GM21786 (cell line): ENCODE data around the gene ABI2.
"Not testable (repeated sequence)": the region's sequence is repeated elsewhere in the genome, so short reads cannot be mapped to it uniquely, and the experiment has no call there.

ENCODE experiments used
- ATAC-seq: cut with Tn5 transposase; IDR thresholded peaks from one replicate; pipeline ENCODE4 v1.9.1; 2021; ENCODE audit not compliant: unreplicated experiment

ABI2 gene

DNA sequence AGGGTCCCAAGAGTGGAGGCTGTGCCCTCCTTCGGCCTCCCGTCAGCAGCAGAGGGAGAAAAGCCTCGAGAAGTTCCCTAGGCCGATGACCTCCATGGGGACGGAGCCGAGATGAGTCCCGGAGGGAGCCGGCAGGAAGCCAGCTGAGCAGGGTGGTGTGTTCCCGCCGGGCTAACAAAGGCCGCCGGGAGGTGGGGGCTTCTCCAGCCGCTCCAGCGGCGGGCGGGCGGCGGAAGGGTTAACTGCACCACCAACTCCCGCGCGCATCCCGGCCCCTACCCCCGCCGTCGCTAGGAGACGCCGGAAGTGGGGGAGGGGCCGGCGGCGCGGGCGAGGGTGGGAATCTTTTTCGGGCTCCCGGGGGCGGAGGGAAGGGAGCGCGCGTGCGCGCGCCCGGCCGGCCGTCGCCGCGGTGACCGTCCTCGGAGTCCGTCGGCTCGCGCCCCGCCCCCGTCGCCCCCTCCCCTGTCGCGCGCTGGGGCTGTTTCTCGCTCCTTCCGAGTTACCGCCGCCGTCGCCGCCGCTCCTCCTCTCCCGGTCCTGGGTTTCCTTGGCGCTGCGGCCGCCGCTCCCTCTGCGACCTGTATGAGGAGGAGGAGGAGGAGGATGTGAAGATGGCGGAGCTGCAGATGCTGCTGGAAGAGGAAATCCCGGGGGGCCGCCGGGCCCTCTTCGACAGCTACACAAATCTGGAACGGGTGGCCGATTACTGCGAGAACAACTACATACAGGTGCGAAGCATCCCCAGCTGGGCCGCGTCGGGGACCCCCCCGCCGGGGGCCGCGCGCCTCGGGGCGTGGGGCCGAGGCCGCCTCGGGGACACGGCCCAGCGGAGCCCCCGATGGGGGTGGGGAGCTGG is at the start of gene ABI2:
Gene ABI2 (plus strand): TSS at position 494 of the 859 bp plus-strand sequence. CDS start 121 bp downstream, at position 615.
- ATAC-seq, result peak; percentile 56

DNA sequence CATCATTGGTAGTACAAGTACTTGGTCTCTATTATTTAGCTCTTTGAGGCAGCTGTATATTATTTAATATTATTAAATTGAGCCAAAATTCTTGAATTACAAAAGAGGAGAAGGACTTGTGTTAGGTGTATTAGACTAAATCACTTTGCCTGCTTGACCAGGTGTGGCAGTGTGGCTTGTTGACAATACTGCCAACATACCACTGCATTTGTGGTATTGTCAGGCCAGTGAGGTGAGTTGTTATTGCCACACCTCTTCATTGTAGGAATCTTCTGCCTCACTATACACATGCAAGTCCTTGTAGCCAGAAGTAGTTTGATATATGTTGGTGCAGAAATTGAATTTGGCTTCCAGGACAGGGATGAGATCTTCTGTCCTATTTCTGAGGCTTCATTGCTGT is 48.9 kb upstream of the ABI2 start:
- ATAC-seq, result no peak

DNA sequence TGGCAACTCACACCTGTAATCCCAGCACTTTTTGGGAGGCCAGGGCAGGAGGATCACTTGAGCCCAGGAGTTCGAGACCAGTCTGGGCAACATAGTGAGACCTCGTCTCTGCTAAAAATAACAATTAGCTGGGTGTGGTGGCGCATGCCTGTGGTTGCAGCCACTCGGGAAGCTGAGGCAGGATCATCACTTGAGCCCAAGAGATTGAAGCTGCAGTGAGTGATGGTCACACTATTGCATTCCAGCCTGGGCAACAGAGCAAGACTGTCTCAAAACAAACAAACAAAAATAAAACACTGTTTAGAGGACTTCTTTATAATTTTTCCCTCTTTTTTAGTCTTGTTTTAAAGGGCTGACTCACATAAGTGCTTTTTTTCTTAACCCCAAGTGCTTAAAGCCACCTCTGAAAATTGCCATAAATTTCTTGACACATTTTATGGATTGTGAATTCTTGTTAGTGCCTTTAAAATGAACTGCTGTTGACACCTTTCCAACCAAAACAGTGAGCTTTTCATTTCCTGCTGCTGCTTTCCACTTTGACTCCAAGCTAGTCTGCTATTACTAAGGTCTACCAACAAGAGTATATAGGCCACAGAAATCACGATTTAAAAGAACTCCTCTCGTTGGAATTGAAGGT is 47.6 kb upstream of the ABI2 start:
- ATAC-seq, result no peak

DNA sequence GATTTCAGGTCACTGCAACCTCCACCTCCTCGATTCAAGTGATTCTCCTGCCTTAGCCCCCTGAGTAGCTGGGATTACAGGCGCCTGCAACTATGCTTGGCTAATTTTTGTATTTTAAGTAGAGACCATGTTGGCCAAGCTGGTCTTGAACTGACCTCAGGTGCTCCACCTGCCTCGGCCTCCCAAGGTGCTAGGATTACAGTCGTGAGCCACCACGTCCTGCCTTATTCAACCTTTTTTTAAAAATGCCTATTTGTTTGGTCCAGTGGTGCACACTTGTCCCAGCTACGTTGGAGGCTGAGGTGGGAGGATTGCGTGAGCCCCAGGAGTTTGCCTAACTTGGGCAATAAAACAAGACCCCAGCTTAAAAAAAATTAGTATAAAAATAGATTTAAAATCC is 46.1 kb upstream of the ABI2 start:
- no peak for ATAC-seq

DNA sequence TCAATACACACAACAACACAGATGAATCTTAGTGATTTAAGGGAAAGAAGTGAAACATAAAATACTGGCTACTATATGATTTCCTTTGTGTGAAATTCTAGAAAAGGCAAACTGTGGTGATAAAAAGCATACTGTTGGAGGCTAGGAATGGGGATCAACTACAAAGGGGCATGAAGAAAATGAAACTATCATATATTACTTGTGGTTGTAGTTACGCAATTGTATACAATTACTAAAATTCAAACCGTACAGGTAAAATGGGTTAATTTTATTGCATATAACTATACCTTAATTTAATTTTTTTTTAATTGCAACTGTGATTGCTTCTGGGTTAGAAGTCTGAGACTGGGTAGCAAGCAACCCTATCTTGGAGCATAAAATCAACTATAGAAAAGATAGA is 41.7 kb upstream of the ABI2 start:
- ATAC-seq, result no peak

DNA sequence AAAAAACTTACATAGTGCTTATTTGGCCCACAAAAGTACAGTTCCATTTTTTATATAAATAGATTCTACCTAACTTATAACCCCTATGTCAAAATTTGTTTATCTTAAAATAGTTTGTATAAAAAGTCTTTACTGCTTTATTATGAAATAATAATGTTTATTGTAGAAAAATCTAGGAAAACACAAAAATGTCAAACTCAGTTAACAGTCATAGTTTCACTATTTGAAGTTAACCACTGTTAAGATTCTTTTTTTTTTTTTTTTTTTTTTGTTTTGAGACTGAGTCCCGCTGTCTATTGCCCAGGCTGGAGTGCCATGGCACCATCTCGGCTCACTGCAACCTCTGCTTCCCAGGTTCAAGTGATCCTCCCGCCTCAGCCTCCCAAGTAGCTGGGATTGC is 26.5 kb upstream of the ABI2 start:
- no peak for ATAC-seq

DNA sequence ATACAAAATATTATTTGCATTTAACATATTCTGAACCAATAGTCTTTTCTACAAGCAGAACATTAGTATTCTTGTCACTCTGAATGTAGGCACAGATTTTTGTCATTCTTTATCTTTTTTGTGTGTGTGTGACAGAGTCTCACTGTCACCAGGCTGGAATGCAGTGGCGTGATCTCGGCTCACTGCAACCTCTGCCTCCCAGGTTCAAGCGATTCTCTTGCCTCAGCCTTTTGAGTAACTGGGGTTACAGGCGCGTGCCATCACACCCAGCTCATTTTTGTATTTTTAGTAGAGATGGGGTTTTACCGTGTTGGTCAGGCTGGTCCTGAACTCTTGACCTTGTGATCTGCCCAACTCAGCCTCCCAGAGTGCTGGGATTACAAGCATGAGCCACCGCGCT is 25.6 kb upstream of the ABI2 start:
- not testable (repeated sequence) for ATAC-seq

DNA sequence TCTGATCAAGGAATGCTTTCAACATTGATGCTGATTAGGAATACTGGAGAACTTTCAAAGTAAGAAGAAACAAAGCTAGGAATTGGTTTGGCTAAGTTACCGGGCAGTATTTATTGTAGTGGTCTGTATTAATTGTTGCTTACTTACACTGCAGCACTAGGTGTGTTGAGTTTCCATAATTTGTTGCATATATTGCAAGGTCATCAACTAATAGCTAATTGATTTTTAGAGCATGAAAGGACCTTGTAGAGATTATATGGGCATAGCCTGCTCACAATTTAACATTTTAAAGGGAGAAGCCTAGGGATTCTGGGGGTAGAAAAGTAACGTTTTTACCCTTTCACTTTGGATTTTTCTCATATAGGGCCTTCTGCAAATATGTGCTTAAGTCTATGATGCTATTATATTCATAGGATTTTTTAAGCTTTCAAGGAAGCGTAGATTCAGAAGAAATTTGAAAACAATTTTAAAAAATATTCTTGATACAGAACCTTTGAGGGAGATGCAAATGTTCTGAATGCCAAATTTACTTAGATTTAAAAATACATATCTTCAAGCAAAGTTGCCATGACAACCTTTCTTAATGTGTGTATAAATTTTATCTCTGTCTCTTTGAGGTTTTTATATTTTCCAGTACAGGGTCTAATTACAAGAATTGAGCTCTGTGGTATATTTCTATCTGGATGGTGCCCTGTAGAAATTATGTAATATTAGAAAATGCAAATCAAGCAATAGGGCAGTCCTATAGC is 17.3 kb upstream of the ABI2 start:
- no peak for ATAC-seq

DNA sequence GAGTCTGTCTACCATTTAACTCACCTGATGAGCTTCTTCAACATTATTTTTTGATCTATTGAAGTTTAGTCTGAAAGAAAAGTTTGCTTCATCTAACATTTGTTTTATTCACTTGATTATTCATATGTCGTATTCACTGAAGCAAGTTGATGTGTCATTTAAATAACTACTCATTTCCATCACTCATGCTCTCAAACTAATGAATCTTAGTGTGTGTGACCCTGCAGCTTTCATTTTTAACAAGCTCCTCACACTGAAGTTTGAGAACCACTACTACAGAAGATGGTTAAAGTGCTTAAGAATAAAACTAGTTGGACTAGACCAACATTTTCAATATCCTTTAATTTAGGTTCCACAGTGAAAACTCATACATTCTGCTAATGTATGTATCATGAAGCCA is 1.8 kb upstream of the ABI2 start:
- no peak for ATAC-seq

DNA sequence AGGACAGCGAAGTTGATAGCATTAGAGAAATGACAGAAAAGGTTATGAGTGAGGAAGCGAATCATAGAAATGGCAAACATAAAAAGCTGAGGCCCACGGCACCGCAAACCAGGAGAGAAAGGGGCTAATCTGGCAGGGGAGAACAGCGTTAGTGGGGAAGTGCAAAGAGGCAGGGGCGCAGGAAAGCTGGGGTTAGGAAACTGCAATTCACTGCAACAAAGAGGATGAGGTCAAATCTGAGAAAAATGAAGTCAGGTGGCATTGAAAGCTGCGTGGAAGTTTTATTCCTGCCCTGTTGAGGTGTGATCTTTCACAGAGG is 653 bp upstream of the ABI2 start:
- peak; percentile 5 for ATAC-seq

DNA sequence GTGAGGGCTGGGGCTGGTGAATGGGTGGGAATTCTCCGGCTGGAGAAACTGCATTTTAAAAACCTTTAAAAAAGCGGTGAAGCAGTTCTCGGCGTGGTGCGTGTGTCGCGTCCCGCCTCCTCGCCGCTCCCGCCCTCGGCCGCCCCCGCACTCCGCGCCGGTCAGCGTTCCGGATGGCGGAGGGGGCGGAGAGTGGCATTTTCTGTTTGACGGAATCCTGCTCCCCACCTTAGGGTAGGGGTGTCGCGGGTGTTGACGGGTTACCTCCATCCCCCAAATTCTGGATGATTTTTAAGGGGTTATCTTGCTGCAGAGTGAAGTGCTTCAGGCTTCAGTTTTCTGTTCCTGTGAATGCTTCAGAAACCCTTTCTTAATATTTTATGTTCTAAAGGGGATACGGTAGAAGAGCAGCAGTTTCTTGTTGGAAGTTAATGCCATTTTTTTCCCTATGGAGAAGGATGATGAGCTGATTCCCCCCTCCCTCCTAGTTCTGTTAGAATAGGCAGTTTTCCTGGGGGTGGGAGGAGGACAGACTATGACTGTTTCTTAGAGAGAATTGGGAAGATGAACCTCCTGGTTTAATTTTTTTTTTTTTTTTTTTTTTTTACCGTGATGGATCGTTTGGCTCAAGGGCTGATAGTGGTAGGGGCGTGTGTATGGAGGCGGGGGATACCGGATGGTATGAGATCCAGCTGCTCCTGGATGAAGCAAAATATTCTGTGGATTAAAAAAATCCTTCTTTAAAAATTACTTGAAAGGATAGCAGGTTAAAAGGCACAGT is 756 bp downstream of the ABI2 start:
- ATAC-seq, result peak; percentile 51

DNA sequence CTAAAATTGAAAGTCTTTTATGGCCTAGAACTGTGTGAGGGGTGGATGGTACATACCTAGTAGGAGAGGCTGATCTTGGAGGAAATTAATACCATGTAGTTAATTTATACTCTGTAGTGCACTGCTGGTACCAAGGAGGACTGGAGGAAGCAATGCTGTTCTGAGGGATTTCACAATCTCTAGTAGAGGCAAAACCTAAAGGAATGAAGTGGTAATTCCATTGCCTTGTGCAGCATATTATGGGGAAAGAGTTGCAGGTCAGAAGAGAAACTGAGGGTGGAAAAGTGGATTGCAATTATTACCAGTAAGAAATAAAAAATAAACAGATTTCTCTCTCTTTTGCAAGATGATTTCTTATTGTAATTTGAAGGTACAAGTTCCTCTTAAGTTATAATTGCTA is 2.2 kb downstream of the ABI2 start:
- no peak for ATAC-seq

DNA sequence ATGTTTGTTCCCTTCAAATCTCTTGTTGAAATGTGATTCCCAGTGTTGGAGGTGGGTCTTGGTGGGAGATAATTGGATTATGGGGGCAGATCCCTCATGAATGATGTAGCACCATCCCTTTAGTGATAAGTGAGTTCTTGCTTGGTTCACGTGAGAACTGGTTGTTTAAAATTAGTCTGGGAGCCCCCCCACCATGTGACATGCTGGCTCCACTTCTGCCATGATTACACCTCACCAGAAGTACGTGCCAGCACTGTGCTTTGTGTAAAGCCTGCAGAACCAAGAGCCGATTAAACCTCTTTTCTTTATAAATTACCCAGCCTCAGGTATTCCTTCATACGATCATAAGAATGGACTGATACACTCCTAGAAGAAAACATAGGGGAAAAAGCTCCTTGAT is 10.1 kb downstream of the ABI2 start:
- no peak for ATAC-seq

DNA sequence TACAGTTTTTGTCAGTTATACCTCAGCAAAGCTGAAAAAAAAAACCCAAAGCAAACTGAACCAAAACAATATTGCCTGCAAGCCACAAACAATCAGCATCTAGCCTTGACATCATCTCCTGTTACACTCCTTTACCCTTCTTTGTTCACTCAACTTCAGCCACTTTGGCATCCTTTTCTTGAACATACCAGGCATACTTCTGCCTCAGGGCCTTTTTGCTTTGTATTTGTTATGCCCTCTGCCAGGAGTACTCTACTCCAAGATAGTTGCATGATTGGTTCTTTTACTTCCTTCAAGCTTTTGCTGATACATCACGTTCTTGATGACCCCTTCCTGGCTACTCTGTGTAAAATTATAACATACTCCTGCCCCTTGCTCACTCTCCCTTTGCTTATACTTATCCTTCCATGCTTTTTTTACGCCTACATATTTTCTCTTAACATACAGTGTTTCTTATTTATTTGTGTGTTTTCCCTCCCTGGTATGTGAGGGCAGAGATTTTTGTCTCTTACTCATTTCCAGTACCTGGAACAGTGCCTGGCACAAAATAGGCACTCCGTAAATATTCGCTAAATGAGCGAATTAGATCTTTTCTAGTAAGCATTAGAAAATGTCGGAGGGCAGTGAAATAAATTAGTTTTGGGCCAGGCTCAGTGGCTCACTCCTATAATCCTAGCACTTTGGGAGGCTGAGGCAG is 12.7 kb downstream of the ABI2 start:
- no peak for ATAC-seq

DNA sequence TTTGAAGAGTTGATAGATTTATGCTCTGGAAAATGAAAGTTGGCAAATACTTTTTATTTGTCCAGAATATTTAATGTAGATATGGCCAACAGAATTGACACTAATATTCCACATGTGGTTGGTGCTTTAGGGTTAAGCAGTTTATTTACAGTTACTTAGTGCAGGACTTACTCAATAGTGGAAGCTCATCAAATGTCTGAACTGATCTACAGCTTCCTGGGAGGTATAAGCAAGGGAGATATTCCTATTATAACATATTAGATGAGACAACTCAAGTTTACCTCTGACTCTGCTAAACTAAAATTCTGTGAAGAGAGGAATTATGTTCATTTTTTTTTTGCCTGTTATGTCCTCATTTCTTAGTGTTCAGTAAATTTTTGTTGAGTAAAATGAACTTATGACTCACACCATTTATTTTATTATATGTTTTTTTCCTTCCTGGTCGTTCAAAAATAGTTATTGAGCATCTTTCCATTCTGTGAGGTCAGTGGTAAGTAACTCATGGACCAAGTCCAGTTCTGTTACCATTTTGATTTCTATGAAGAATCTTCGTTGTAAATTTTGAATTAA is 13.6 kb downstream of the ABI2 start:
- no peak for ATAC-seq

DNA sequence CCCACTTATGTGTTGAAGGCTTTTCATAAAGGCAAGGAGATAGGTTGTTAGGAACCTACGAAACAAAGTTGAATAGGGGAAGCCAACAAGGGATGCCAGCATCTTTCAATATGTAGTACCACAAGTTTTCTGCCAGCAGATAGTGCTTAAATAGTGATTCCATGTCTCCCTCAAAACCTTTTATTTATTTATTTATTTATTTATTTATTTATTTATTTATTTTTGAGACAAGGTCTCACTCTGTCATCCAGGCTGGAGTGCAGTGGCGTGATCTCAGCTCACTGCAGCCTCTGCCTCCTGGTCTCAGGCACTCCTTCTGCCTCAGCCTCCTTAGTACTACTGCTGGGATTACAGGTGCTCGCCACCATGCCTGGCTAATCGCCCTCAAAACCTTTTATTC is 14.2 kb downstream of the ABI2 start:
- ATAC-seq, result not testable (repeated sequence)

DNA sequence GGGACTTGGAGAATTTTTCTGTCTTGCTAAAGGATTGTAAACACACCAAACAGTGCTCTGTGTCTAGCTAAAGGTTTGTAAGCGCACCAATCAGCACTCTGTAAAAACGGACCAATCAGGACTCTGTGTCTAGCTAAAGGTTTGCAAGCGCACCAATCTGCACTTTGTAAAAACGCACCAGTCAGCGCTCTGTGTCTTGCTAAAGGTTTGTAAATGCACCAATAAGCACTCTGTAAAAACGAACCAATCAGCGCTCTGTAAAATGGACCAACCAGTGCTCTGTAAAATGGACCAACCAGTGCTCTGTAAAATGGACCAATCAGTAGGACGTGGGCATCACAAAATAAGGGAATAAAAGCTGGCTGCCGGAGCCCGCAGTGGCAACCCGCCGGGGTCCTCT is 16.5 kb downstream of the ABI2 start:
- no peak for ATAC-seq

DNA sequence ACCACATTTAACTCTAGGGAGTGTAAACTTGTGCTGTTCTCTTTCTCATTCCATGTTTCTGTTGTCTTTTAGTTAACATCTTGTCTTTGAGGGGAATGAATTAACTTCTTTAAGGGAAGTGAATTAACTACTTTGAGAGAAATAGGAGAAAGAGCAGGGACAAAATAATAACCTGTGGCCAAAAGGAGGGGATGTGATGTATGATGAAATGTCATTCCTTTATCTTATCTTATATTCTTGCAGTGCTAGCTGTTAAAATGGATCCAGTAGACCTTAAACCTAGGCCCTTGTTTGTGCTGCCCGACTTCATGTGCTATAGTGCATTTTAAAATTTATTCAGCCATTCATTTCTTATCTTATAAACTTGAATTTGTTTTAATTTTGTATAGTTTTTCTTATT is 18.4 kb downstream of the ABI2 start:
- ATAC-seq, result no peak

DNA sequence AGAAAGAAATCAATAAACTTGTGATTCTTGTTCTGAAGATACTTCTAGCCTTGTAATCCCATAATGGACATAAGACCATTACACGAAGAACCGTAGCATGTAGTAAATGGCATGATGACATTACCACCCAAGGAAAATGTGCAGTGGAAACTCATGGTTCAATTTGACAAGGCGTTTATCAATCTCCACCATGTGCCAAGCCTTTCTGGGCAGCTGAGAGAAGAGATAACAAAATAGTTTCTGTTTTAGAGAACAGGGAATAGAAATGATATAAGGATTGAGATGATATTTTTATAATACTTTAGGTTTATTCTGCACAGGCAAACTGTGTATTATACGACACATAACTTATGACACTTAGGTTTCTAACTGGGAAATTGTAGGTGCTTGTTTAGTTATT is 19.2 kb downstream of the ABI2 start:
- no peak for ATAC-seq

DNA sequence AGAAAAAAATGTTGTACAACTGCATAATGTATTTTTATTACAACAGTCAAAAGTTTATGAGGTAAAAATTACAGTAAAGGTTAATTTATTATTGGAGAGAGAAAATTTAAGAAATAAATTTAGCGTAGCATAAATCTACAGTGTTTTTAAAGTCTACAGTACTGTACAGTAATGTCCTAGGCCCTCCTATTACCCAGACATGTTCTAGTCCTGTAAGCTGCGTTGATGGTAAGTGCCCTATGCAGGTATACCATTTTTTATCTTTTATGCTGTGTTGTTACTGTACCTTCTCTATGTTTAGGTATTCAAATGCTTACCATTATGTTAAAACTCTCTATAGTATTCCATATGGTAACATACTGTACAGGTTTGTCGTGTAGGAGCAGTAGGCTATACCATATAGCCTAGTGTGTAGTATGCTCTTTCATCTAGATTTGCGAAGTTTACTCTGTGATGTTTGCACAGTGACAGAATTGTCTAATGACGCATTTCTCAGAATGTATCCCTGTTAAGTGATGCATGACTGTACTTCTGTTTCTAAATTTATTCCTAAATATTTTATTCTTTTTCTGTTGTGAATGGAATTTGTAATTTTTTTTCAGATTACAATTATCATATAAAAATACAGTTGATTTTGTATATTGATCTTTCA is 24.5 kb downstream of the ABI2 start:
- ATAC-seq, result no peak
